ENCODE data around the gene FSTL3.
A peak's percentile ranks its signal among the peaks of the same experiment; 100 is the strongest.
"Not testable (repeated sequence)": the region's sequence is repeated elsewhere in the genome, so short reads cannot be mapped to it uniquely, and the experiment has no call there.

The FSTL3 gene

DNA sequence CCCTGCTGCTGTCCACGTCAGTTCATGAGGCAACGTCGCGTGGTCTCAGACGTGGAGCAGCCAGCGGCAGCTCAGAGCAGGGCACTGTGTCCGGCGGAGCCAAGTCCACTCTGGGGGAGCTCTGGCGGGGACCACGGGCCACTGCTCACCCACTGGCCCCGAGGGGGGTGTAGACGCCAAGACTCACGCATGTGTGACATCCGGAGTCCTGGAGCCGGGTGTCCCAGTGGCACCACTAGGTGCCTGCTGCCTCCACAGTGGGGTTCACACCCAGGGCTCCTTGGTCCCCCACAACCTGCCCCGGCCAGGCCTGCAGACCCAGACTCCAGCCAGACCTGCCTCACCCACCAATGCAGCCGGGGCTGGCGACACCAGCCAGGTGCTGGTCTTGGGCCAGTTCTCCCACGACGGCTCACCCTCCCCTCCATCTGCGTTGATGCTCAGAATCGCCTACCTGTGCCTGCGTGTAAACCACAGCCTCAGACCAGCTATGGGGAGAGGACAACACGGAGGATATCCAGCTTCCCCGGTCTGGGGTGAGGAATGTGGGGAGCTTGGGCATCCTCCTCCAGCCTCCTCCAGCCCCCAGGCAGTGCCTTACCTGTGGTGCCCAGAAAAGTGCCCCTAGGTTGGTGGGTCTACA, 6.6 kb downstream of the FSTL3 start:
- no peak for DNase-seq (ENCODE audit: low spot score)

DNA sequence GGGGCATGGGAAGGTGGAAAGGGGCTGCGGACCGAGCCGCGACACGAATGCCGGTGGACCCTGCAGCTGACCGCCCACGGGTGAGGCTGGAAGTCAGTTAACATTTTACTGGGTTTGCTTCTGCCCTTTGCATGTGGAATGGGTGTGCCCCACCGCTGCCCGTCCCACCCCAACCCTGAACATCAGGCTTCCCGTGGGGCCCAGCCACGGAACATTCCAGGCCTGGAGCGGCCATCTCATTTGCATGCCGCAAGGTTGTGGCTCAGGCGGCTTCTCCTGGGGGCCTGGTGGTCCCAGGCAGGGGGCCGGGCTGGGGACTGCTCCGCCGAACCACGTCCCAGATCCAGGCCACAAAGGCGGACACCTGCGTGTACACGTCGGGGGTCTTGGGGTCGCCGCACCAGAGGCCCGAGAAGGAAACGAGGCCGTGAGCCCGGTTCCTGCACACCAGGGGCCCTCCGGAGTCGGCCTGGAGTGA, 9.3 kb downstream of the FSTL3 start:
- DNase-seq (ENCODE audit: low spot score), result no peak

DNA sequence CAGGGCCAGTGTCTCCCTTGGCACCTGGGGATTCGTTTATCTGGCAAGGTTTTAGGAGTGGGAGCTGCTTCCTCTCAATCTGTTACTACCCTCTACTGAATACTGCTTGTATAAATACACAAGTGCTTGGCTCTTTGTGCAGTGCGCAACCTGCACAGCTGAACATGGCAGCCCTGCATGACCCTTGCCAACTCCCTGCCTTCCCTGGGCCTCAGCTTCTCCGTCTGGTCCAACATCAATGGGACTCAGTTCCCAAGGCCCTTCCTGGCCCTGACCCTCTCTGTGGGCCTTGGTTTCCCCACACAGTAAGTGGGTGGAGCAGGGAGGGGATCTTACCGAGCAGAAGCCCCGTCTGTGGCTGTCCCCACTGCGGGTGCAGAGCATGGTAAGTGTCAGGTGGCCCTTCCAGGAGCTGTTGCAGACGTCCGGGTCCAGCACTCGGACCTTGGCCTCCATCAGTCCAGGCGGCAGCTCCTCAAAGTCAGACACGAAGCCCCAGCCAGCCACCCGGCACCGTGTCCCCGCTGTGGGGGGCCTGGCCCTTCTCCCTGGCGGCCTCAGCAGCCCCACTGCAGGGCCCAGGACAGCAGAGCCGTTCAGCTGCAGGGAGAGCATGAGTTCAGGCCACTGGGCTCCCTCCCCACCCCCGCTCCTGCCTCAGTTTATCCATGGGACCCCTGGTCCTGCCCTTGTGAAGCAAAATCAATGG, 10.6 kb downstream of the FSTL3 start:
- no peak for DNase-seq (ENCODE audit: low spot score)

DNA sequence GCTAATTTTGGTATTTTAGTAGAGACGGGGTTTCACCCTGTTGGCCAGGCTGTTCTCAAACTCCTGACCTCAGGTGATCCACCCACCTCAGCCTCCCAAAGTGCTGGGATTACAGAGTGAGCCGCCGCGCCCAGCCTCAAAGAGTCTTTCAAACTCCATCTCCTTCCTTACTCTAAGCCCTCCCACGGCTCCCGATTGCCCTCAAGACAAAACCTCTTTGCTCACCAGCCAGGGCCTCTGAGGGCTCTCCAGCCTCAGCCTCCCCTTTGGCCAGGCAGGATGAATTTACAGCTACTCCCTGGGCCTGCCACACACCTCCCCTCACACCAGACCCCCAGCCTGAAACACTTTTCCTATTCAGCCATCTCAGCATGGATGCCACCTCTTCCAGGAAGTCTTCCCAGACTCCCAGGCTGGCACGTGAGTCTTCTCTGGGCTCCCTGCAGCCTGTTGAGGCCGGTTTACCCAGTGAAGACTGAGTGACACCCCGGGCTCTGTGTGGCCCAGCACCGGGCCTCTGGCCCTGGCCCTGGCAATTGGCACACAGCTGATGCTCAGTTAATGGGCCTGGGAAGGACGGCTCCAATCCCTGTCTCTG, 11.5 kb downstream of the FSTL3 start:
- no peak for DNase-seq (ENCODE audit: low spot score)

DNA sequence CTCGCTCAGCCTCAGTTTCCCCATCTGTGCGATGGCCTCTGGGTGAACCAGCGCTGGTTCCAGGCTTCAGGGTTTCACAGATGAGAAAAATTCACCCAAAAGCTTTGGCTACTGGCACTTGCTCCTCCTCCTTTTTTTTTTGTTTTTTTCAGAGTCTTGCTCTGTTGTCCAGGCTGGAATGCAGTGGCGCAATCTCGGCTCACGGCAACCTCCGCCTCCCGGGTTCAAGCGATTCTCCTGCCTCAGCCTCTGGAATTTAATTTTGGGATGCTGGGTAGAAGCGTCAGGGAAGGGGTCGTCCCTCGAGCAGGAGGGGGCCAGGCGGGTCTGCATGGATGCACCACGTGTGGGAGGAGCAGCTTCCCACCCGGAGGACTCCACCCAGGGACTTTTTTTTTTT, 12.0 kb downstream of the FSTL3 start:
- no peak for DNase-seq (ENCODE audit: low spot score)

DNA sequence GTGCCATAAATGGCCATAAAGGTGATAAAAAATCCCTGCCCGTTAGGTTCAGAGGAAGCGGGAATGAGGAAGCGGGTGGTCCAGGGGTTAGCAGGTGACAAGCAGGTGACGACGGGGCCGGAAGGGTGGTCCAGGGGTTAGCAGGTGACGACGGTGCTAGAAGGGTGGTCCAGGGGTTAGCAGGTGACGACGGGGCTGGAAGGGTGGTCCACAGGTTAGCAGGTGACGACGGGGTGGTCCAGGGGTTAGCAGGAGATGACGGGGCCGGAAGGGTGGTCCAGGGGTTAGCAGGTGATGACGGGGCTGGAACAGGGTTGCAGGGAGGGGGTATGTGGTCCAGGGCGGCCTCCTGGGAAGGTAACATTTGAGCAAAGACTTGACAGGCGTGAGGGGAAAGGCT, 12.8 kb downstream of the FSTL3 start:
- DNase-seq (ENCODE audit: low spot score), result no peak

DNA sequence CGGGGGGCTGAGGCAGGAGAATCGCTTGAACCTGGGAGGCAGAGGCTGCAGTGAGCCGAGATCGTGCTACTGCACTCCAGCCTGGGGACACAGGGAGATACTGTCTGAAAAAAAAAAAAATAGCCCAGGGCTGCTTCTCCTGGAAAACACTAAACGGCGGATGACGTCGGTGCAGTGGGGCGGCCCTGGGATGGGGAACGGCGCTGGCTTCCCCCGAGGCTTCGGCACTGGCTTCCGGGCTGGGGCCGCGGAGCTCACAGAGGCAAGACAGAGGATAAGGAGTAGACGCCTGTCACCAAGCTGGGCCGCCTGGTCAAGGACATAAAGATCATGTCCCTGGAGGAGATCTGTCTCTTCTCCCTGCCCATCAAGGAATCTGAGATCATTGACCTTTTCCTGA, 14.0 kb downstream of the FSTL3 start:
- DNase-seq (ENCODE audit: low spot score), result no peak

DNA sequence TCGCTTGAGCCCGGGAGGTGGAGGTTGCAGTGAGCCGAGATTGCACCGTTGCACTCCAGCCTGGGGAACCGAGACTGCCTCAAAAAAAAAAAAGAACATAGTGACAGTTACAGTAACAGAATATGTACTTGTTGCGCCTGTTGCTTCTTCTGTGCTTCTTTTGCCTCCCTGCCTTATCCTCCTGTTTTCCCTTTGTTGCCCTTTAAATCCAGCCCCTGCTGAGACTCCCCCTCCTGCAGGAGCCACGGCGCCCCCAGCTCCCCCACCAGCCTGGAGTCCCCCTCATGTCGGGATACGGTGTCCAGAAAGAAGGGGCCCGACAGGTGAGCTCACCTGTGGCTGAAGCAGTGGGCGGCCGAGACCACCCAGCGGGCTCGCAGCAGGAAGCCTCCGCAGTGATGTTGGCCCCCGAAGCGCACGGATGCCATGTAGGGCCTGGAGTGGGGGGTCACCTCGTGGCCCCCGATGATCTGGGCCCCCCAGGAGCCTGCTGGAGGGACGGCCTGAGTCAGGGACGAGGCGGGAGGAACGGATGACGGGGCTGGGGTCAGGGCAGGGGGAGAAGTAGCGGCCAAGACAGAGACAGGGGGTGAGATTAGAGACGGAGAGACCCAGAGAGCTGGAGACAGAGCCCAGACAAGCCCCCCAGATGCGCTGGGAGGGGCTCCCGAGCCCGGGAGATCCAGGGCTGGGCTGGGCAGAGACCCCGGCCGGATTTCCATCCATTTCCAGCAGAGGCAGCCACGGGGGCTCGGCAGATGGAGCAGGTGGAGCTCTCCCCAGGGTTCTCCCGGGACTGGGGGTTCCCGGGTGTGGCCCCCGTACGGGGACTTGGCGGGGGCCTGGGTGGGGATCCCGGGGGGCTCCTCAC, 18.5 kb downstream of the FSTL3 start:
- no peak for DNase-seq (ENCODE audit: low spot score)

DNA sequence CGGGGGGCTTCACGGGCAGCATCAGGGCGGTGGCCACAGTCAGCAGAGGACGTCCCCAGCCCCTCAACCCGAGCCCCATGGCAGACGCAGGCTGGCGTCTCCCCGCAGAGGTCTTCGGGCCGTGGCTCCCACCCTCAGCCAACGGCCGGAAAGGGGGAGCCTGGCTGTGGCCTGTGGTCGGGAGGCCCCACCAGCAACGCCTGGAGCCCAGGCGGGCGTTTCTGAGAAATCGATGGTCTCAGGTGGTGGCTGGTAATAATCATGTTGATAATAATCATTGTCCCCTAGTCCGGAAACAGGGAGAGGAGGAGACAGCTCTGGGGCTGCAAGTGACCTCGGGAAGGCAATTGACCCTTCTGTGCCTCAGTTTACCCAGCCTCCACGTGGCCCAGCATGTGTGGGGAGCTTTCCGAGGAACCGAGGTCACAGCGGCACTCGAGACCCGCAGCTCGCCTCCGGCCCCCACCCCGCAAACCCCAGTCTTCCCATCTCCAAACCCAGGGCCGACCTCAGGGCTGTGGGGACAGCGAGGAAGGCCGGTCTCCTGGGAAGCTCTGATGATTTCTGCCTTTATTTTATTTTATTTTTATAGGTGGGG, 19.3 kb downstream of the FSTL3 start, which contains the start of gene PRSS57:
TSS of gene PRSS57 (minus strand) at position 101 of the 598 bp plus-strand sequence. CDS start at position 79, 22 bp downstream.
- no peak for DNase-seq (ENCODE audit: low spot score)

DNA sequence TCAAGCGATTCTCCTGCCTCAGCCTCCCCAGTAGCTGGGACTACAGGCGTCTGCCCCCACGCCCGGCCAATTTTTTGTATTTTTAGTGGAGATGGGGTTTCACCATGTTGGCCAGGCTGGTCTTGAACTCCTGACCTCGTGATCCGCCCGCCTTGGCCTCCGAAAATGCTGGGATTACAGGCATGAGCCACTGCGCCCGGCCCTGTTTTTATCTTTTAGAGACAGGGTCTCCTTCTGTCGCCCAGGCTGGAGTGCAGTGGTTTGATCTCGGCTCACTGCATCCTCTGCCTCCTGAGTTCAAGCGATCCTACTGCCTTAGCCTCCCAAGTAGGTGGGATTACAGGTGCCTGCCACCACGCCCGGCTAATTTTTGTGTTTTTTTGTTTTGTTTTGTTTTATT, 22.3 kb downstream of the FSTL3 start:
- not testable (repeated sequence) for DNase-seq (ENCODE audit: low spot score)

DNA sequence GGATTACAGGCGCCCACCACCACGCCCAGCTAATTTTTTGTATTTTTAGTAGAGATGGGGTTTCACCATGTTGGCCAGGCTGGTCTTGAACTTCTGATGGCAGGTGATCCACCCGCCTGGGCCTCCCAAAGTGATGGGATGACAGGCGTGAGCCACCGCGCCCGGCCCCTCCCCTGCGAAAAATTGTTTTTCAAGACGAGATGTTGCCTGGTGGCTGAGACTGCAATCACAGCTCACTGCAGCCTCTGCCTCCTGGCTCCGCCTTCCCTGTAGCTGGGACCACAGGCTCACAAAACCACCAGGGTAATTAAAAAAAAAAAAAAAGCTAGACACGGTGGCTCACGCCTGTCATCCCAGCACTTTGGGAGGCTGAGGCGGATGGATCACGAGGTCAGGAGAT, 23.7 kb downstream of the FSTL3 start:
- not testable (repeated sequence) for DNase-seq (ENCODE audit: low spot score)

DNA sequence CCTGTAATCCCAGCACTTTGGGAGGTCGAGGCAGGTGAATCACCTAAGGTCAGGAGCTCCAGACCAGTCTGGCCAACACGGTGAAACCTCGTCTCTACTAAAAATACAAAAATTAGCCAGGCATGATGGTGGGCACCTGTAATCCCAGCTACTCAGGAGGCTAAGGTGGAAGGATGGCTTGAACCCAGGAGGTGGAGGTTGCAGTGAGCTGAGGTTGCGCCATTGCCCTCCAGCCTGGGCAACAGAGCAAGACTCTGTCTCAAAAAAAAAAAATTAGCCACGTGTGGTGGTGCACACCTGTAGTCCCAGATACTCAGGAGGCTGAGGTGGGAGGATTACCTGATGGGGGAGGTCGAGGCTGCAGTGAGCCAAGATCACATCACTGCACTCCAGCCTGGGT, 26.7 kb downstream of the FSTL3 start:
- DNase-seq (ENCODE audit: low spot score), result not testable (repeated sequence)

DNA sequence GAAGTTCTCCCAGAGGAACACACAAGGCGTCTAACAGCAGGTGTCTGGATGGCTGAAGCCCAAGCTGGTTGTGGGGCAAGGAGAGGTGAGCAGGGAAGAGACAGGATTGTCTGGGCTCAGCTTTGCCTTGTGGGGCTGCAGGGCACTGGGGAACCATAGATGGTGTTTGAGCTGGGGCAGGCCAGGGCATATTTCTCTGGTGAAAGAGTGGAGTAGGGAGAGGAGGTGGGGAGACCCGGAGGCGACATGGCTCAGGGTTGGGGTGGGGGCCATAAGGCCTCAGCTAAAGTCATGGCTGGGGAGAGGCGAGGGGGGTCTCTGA, 27.1 kb downstream of the FSTL3 start:
- no peak for DNase-seq (ENCODE audit: low spot score)

DNA sequence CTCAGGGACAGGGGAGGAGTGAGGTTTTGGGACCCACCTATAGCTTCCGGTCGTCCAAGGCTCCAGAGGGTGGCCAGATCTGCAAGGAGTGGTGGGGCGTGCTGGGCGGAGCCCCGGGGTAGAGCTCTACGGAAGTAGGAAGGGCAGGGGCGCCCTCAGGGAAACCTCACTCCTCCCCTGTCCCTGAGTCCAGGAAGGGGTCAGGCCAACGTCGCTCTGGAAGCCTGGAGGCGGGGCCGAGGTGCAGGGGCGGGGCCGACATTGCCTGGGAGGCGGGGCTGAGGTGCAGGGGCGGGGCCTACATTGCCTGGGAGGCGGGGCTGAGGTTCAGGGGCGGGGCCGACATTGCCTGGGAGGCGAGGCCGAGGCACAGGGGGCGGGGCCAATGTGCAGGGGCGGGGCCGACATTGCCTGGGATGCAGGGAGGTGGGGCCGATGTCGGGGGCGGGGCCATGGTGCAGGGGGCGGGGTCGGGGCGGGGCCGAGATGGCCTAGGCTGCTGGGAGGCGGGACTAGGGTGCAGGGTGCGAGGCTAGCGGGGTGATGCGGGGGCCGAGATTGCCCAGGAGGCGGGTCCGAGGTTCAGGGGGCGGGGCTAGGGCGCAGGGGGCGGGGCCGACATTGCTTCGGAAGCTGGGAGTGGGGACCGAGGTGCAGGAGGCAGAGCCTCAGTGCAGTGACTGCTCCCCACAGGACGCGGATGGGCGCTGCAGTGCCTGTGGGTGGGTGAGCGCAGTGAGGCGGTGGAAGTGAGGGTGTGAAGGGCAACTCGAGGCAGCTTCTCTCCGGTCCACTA, 27.7 kb downstream of the FSTL3 start:
- DNase-seq (ENCODE audit: low spot score), result peak; percentile 70

DNA sequence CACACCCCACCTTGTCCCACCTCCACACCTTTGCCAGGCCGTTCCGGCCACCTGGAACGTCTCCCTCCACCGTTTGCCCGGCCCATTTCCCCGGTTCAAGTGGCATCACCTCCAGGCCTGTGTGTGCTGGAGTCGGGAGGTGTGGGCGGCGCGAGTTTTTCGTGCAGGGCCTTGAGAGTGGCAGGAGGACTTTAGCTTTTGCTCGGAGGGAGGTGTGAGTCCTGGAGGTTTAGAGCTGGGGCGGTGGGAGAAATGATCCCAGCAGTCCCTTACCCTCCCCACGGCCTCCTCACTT, 28.2 kb downstream of the FSTL3 start:
- no peak for DNase-seq (ENCODE audit: low spot score)

DNA sequence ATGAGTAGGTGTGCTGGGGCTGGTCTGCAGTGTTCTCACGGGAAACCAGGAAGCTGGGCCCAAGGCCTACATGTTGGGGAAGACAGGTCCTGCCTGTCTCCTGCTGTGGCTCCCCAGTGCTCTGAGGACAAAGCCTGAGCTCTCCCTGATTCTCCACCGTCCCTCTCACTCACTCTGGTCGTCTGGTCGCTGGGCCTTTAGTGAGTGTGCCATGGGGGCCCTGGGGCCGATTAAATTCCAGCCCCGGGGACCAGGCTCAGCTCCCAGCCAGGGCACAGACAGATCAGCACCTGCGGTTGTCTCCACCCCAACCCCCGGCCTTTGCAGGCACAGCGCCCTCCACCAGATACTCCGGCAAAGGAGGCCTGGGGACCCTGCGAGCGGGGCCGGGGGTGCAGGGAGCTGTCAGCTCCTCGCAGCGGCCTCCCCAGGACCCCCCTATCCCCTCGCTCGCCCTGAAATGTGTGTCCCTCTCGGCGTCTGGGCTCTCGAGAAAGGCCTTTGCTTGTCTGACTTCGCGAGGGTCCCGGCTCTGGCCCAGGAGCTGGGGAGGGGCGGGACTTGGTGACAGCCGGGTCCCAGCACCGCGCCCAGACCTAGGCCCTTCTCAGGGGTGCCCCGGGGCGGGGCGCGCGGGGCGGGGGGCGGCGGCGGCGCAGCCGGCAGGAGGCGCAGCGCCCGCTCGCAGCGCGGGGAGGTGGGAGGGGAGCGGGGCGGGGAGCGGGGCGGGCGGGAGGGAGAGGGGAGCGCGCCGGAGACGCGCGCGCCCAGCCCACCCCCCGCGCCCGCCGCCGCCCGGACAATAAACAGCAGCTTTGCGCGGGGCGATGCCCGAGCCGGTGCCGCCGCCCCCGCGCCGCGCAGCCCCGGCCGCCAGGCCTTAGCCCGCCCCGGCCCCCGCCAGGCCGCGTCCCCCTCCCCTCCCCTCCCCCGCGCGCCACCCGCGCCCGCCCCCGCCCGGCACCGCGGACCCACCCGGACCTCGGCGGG, 32.3 kb downstream of the FSTL3 start, which contains the start of gene PALM:
TSS of gene PALM (plus strand) at position 782 of the 990 bp plus-strand sequence. CDS start 212 bp downstream, outside the sequence.
- DNase-seq (ENCODE audit: low spot score), result no peak

DNA sequence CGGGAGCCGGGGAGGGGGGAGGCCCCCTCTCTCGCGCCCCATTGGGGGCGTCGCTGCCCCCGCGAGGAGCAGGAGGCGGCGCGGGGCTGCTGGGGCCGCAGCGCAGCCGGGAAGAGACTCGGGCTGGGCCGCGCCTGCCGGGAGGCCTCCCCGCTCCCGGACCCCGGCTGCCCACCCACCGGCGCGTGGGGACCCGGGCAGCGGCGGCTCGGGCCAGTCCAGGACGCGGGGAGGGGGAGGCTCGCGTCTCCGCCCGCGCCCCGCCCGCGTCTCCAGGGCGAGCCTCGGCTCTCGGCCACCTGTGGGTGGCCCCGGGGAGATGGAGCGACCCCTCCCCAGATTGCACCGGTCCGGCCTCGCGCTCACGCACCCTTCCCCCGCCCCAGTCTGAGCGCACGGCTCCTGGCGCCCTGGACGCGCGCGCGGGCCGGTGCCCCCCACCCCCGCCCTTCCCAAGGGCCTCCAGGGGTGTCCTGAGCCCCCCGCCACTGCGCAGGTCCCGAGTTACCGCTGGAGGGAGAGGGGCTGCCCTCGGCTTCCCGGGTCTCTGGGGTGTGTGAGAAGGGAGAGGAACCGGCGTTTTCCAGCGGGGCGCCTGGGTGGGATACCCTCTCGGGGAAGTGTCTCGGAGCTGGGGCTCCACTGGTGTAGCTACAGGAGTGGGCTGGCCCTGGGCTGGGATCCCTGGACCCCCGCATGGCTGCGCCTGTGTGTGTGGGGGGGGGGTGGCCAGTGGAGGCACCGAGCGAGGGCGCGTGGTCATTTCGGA, 33.2 kb downstream of the FSTL3 start:
- no peak for DNase-seq (ENCODE audit: low spot score)

DNA sequence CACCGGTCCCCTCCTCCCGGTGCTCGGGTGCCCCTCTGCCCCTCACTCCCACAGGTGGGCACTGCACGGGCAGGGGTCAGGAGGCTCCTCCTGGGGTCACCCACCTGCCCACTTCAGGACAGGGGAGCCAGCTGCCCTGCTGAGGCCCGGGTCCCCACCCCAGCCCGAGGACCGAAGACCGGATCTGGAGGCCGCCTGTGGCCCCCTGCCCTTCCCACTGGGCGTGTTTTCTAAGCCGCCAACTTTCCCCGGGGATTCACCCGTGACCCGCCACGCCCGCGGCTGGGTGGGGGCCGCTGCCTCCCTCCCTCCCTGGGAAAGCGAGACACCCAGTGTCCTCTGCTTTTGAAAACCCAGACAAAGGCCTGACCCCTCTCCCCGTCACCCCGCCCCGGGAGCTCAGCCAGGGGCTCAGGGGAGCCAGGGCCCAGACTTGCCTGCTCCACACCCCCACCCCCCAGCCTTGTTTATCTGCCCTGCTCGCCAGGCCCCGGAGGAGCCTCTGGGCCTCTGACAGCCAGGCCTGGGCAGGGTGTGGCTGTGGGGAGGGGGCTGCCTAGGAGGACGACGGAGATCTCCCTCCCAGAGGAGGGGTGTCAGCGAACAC, 33.9 kb downstream of the FSTL3 start:
- DNase-seq (ENCODE audit: low spot score), result no peak

DNA sequence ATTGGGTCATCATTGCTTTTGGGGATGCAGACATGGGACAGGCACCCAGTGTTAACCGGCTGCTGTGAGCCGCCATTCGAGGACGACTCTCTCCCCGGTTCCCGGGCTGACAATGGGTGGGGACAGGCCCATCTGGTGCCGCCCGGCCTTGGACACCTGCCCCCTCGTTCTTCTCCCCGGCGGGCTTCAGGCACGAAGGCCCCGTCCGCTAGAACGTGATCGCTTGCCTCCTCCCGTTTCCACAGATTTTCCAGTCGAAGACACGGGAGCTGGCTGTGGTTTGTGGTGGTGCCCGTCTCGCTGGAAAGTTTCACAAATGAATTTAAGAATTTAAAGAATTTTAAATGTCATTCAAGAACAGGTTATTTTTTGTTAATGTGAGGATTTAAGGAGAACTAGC, 34.6 kb downstream of the FSTL3 start:
- no peak for DNase-seq (ENCODE audit: low spot score)
